ENCODE measurements around the gene GSC2. TPM values are rescaled to one million over a fixed set of nuclear protein-coding genes. Genes with fewer than 3 reads are reported as not detected.

Gene GSC2
- total RNA-seq, result not detected

DNA sequence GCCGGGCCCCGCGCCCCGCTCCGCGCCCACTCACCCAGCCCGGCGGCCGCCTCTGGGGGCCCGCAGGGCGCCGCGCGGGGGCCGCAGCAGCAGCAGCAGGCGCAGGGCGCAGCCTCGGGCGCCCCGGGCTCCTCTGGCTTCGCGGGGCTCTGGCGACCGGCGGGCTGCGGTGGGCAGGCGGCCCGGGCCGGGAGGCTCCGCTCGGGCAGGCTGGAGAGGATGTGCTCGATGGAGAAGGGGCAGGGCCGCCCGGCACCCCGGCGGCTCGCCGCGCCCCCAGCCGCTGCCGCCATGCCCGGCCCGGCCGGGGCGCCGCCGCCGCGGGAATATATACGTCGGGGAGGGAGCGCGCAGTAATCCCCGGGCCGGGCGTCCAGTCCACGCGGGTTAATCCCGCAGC is at the start of gene GSC2:
Gene GSC2 (minus strand): TSS at position 302 of the 400 bp plus-strand sequence. CDS start 9 bp downstream, at position 293.
- peak within 1 kb of the TSS; percentile 42 for H3K4me3 ChIP-seq
- peaks cover 11% of the 10 kb centered on the region for H3K27me3 ChIP-seq (replicated peaks; ENCODE audit: insufficient read depth)
- peaks cover 3 to 9% of the 10 kb centered on the region in 2 donors for H3K4me1 ChIP-seq (ENCODE audit: control insufficient read depth in 1 of 2, low read depth in 2 of 2)
- DNase-seq (ENCODE audit: low spot score) (no peak), ATAC-seq (ENCODE audit: insufficient number of reproducible peaks, low FRiP score, low read depth) (no peak)
- no peaks in the 10 kb centered on the region for H3K36me3 ChIP-seq
- no peak within 1 kb of the TSS for H3K27ac ChIP-seq
- no peaks in the 10 kb centered on the region for H3K9me3 ChIP-seq
- TF ChIP-seq CTCF (IDR thresholded peaks at IDR 0.05), result no peak

- Histone ChIP-seq H3K9me3 (no peaks in the 10 kb centered on the region), H3K4me1 (ENCODE audit: control insufficient read depth in 1 of 2, low read depth in 2 of 2) (no peaks in the 10 kb centered on the region), H3K27ac (no peak overlapping the region), H3K36me3 (no peaks in the 10 kb centered on the region), H3K4me3 (no peak overlapping the region), H3K27me3 (replicated peaks; ENCODE audit: insufficient read depth) (no peaks in the 10 kb centered on the region)
- DNase-seq (ENCODE audit: low spot score), result no peak
- no peak for ATAC-seq (ENCODE audit: insufficient number of reproducible peaks, low FRiP score, low read depth)
- TF ChIP-seq CTCF (IDR thresholded peaks at IDR 0.05), result no peak
These were observed 49.4 kb upstream of the GSC2 start for GRCh38 chr22:19199479-19199878.

- Histone ChIP-seq H3K36me3 (no peaks in the 10 kb centered on the region), H3K4me1 (ENCODE audit: control insufficient read depth in 1 of 2, low read depth in 2 of 2) (no peaks in the 10 kb centered on the region), H3K4me3 (no peak overlapping the region), H3K9me3 (no peaks in the 10 kb centered on the region), H3K27ac (no peak overlapping the region), H3K27me3 (replicated peaks; ENCODE audit: insufficient read depth) (no peaks in the 10 kb centered on the region)
- no peak for DNase-seq (ENCODE audit: low spot score)
- no peak for TF ChIP-seq CTCF (IDR thresholded peaks at IDR 0.05)
- no peak for ATAC-seq (ENCODE audit: insufficient number of reproducible peaks, low FRiP score, low read depth)
These were observed 48.1 kb upstream of the GSC2 start for GRCh38 chr22:19197997-19198865.

- no peaks in the 10 kb centered on the region for H3K4me1 ChIP-seq (ENCODE audit: control insufficient read depth in 1 of 2, low read depth in 2 of 2)
- H3K4me3 ChIP-seq, result no peak overlapping the region
- TF ChIP-seq CTCF (IDR thresholded peaks at IDR 0.05), result no peak
- H3K27me3 ChIP-seq (replicated peaks; ENCODE audit: insufficient read depth), result no peaks in the 10 kb centered on the region
- no peaks in the 10 kb centered on the region for H3K9me3 ChIP-seq
- H3K27ac ChIP-seq, result no peak overlapping the region
- ATAC-seq (ENCODE audit: insufficient number of reproducible peaks, low FRiP score, low read depth) (no peak), DNase-seq (ENCODE audit: low spot score) (no peak)
- no peaks in the 10 kb centered on the region for H3K36me3 ChIP-seq
These were observed 46.9 kb upstream of the GSC2 start for GRCh38 chr22:19196841-19197612.

Data from thoracic aorta (tissue), 2 donors.